H1 (cell line): ENCODE results near the gene GNG10. TPM values are rescaled to one million over a fixed set of nuclear protein-coding genes. Genes with fewer than 3 reads are reported as not detected.

Source experiments
- CBX5 ChIP-seq: fragments of 300-800, 300-1000 bp; sonication (generic); IDR thresholded peaks from 2 replicates; pipeline ENCODE4 v1.7.1; 2016; ENCODE audit warnings: antibody characterized with exemption, low read length, low read depth
- JUN ChIP-seq: IDR thresholded peaks from 2 replicates; pipeline ENCODE4 v1.6.1; 2011; ENCODE audit warnings: low read depth, mild to moderate bottlenecking, improper control_type of control experiment, low read length
- NANOG ChIP-seq: IDR thresholded peaks from 2 replicates; pipeline ENCODE4 v1.6.1; 2011; ENCODE audit warnings: low read length, low read depth, mild to moderate bottlenecking, inconsistent platforms; ENCODE audit not compliant: insufficient read depth, poor library complexity, severe bottlenecking
- SRF ChIP-seq: IDR thresholded peaks from 2 replicates; pipeline ENCODE4 v1.6.1; 2011; ENCODE audit warnings: mild to moderate bottlenecking, low read depth, low read length, moderate library complexity
- polyA plus RNA-seq, 7 experiments: library from polyadenylated mRNA; depleted of rRNA in 3 of 7; stranded (reverse) in 5 of 7; unstranded in 2 of 7; fragments of >200 nt in 5 of 7; fragments of 200-250 nt in 2 of 7; gene quantifications; 1 replicate in 5 of 7; 2 replicates in 1 of 7; 4 replicates in 1 of 7; pipeline versions ENCODE4 v1.2.1 to v1.2.3, GENCODE V29; 2011 to 2013; ENCODE audit warnings: missing spikeins in 2 of 7, mixed read lengths in 2 of 7
- total RNA-seq: library from RNA; stranded (reverse); fragmentation: NEBNext Ultra II Directional; extraction: Animal tissue kit (Norgen Biotek cat#: 25700); gene quantifications from 2 replicates; pipeline ENCODE4 v1.2.1, GENCODE V29; 2021
- TF ChIP-seq, protein P1 (sequence below): fragments of 300-600 bp; sonication (generic); IDR thresholded peaks from 2 replicates; pipeline ENCODE4 v1.7.1; 2012; ENCODE audit warnings: low read length, moderate library complexity, mild to moderate bottlenecking, inconsistent platforms; ENCODE audit not compliant: insufficient replicate concordance
- TF ChIP-seq, protein P2 (sequence below), 3 experiments: IDR thresholded peaks; 1 replicate in 2 of 3; 2 replicates in 1 of 3; pipeline versions ENCODE4 v1.5.1 to v1.6.1; 2011; ENCODE audit warnings: low read length in 3 of 3, mild to moderate bottlenecking in 3 of 3, inconsistent platforms in 2 of 3, low read depth in 1 of 3, moderate library complexity in 1 of 3; ENCODE audit not compliant: insufficient read depth in 1 of 3; ENCODE audit errors: control extremely low read depth in 1 of 3

Gene GNG10
- total and polyA plus RNA-seq, 2 of the 8 experiments (the other 6 are each of a cell fraction or from before 2014, with no cell fraction given): 24.7 to 28.5 TPM

DNA sequence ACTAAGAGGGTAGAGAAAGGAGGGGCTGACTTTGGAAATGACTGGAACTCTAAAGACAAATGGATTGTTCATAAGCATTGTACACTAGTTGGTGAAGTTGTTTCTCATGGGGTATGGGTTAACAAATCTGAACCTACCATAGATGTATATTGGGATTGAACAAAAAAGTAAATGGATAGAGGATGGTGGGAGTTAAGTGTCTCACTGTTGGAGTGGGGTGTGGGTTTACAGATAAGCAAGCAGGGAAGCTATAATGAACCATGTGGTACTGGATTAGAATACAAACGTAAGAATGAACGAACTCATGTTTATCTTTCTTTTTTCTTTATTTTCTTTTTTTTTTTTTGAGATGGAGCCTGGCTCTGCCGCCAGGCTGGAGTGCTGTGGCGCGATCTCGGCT, 17.8 kb downstream of the GNG10 start (continued):
- no peak for TF ChIP-seq NANOG
- TF ChIP-seq, protein P1, sequence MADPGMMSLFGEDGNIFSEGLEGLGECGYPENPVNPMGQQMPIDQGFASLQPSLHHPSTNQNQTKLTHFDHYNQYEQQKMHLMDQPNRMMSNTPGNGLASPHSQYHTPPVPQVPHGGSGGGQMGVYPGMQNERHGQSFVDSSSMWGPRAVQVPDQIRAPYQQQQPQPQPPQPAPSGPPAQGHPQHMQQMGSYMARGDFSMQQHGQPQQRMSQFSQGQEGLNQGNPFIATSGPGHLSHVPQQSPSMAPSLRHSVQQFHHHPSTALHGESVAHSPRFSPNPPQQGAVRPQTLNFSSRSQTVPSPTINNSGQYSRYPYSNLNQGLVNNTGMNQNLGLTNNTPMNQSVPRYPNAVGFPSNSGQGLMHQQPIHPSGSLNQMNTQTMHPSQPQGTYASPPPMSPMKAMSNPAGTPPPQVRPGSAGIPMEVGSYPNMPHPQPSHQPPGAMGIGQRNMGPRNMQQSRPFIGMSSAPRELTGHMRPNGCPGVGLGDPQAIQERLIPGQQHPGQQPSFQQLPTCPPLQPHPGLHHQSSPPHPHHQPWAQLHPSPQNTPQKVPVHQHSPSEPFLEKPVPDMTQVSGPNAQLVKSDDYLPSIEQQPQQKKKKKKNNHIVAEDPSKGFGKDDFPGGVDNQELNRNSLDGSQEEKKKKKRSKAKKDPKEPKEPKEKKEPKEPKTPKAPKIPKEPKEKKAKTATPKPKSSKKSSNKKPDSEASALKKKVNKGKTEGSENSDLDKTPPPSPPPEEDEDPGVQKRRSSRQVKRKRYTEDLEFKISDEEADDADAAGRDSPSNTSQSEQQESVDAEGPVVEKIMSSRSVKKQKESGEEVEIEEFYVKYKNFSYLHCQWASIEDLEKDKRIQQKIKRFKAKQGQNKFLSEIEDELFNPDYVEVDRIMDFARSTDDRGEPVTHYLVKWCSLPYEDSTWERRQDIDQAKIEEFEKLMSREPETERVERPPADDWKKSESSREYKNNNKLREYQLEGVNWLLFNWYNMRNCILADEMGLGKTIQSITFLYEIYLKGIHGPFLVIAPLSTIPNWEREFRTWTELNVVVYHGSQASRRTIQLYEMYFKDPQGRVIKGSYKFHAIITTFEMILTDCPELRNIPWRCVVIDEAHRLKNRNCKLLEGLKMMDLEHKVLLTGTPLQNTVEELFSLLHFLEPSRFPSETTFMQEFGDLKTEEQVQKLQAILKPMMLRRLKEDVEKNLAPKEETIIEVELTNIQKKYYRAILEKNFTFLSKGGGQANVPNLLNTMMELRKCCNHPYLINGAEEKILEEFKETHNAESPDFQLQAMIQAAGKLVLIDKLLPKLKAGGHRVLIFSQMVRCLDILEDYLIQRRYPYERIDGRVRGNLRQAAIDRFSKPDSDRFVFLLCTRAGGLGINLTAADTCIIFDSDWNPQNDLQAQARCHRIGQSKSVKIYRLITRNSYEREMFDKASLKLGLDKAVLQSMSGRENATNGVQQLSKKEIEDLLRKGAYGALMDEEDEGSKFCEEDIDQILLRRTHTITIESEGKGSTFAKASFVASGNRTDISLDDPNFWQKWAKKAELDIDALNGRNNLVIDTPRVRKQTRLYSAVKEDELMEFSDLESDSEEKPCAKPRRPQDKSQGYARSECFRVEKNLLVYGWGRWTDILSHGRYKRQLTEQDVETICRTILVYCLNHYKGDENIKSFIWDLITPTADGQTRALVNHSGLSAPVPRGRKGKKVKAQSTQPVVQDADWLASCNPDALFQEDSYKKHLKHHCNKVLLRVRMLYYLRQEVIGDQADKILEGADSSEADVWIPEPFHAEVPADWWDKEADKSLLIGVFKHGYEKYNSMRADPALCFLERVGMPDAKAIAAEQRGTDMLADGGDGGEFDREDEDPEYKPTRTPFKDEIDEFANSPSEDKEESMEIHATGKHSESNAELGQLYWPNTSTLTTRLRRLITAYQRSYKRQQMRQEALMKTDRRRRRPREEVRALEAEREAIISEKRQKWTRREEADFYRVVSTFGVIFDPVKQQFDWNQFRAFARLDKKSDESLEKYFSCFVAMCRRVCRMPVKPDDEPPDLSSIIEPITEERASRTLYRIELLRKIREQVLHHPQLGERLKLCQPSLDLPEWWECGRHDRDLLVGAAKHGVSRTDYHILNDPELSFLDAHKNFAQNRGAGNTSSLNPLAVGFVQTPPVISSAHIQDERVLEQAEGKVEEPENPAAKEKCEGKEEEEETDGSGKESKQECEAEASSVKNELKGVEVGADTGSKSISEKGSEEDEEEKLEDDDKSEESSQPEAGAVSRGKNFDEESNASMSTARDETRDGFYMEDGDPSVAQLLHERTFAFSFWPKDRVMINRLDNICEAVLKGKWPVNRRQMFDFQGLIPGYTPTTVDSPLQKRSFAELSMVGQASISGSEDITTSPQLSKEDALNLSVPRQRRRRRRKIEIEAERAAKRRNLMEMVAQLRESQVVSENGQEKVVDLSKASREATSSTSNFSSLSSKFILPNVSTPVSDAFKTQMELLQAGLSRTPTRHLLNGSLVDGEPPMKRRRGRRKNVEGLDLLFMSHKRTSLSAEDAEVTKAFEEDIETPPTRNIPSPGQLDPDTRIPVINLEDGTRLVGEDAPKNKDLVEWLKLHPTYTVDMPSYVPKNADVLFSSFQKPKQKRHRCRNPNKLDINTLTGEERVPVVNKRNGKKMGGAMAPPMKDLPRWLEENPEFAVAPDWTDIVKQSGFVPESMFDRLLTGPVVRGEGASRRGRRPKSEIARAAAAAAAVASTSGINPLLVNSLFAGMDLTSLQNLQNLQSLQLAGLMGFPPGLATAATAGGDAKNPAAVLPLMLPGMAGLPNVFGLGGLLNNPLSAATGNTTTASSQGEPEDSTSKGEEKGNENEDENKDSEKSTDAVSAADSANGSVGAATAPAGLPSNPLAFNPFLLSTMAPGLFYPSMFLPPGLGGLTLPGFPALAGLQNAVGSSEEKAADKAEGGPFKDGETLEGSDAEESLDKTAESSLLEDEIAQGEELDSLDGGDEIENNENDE: no peak
- no peak for TF ChIP-seq JUN
- TF ChIP-seq SRF: no peak
- TF ChIP-seq, protein P2, sequence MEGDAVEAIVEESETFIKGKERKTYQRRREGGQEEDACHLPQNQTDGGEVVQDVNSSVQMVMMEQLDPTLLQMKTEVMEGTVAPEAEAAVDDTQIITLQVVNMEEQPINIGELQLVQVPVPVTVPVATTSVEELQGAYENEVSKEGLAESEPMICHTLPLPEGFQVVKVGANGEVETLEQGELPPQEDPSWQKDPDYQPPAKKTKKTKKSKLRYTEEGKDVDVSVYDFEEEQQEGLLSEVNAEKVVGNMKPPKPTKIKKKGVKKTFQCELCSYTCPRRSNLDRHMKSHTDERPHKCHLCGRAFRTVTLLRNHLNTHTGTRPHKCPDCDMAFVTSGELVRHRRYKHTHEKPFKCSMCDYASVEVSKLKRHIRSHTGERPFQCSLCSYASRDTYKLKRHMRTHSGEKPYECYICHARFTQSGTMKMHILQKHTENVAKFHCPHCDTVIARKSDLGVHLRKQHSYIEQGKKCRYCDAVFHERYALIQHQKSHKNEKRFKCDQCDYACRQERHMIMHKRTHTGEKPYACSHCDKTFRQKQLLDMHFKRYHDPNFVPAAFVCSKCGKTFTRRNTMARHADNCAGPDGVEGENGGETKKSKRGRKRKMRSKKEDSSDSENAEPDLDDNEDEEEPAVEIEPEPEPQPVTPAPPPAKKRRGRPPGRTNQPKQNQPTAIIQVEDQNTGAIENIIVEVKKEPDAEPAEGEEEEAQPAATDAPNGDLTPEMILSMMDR (IDR thresholded peaks at IDR 0.05; ENCODE audit: control extremely low read depth in 1 of 3, insufficient read depth in 1 of 3, low read depth in 1 of 3, low read length in 3 of 3): no peak
- TF ChIP-seq CBX5: no peak
